Measurements from ENCODE around the gene DSC3. TPM values are rescaled to one million over a fixed set of nuclear protein-coding genes. Genes with fewer than 3 reads are reported as not detected.

The DSC3 gene
- total and polyA plus RNA-seq, 2 experiments from 2014 or later, result 0.52 to 2.1 TPM

DNA sequence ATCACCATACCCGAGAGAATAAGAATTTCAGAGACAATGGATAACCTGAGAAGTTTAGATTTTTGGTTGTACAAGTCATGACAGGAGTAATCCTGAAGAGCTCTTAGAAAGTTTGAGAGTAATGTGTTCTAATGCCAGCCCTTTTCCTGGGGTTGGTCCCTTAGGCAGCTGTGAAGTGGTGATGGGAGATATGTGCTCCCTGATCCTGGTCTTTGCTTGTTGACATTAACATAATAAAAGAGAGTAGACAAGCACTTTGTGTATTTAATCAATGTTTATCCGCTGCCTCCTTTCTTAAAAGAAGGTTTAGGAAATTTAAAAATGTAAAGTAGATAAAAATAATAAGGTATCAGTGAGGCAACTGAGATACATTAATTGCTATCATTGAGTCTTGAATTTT, 13.8 kb upstream of the DSC3 start:
- peak; percentile 37 for DNase-seq (ENCODE audit: low spot score)
- H3K79me2 ChIP-seq (replicated peaks; ENCODE audit: insufficient read depth), result no peaks in the 10 kb centered on the region
- H4K20me1 ChIP-seq (replicated peaks; ENCODE audit: insufficient read depth), result no peaks in the 10 kb centered on the region
- peaks cover 2% of the 10 kb centered on the region for H3K27me3 Mint-ChIP-seq (ENCODE audit: insufficient read depth, low read depth, poor library complexity)
- no peak overlapping the region for H3K4me3 ChIP-seq
- H3K27ac ChIP-seq (ENCODE audit: low read depth), result no peak overlapping the region
- no peak overlapping the region for H3K4me2 ChIP-seq
- H3K9me3 Mint-ChIP-seq, result no peaks in the 10 kb centered on the region; the same call in 2 of the 3 replicates
- no peak overlapping the region for H3K4me3 Mint-ChIP-seq
- peaks cover 19% of the 10 kb centered on the region; the same call in 1 of the 2 replicates for H3K4me1 ChIP-seq (ENCODE audit: insufficient read depth)
- ATAC-seq, result peak; percentile 64
- TF ChIP-seq POLR2AphosphoS5 (IDR thresholded peaks at IDR 0.05; ENCODE audit: low read depth) (no peak), ZNF331 (CRISPR knock-in tag; IDR thresholded peaks at IDR 0.05; ENCODE audit: low read depth) (no peak), CREB1 (CRISPR knock-in tag; IDR thresholded peaks at IDR 0.05; ENCODE audit: low read depth) (no peak), JUNB (IDR thresholded peaks at IDR 0.05; ENCODE audit: unreplicated experiment) (no peak), ZNF114 (CRISPR knock-in tag; IDR thresholded peaks at IDR 0.05) (no peak), EZH2phosphoT487 (IDR thresholded peaks at IDR 0.05; ENCODE audit: unreplicated experiment) (no peak), NANOG (IDR thresholded peaks at IDR 0.05; ENCODE audit: borderline replicate concordance) (no peak), EZH2 (IDR thresholded peaks at IDR 0.05; ENCODE audit: low read depth, unreplicated experiment) (no peak), STAT1 (IDR thresholded peaks at IDR 0.05; ENCODE audit: unreplicated experiment) (no peak)
- TF ChIP-seq, protein P1, sequence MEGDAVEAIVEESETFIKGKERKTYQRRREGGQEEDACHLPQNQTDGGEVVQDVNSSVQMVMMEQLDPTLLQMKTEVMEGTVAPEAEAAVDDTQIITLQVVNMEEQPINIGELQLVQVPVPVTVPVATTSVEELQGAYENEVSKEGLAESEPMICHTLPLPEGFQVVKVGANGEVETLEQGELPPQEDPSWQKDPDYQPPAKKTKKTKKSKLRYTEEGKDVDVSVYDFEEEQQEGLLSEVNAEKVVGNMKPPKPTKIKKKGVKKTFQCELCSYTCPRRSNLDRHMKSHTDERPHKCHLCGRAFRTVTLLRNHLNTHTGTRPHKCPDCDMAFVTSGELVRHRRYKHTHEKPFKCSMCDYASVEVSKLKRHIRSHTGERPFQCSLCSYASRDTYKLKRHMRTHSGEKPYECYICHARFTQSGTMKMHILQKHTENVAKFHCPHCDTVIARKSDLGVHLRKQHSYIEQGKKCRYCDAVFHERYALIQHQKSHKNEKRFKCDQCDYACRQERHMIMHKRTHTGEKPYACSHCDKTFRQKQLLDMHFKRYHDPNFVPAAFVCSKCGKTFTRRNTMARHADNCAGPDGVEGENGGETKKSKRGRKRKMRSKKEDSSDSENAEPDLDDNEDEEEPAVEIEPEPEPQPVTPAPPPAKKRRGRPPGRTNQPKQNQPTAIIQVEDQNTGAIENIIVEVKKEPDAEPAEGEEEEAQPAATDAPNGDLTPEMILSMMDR (conservative IDR thresholded peaks at IDR 0.05; ENCODE audit: low read depth in 2 of 2), result no peak
- TF ChIP-seq, protein P2, sequence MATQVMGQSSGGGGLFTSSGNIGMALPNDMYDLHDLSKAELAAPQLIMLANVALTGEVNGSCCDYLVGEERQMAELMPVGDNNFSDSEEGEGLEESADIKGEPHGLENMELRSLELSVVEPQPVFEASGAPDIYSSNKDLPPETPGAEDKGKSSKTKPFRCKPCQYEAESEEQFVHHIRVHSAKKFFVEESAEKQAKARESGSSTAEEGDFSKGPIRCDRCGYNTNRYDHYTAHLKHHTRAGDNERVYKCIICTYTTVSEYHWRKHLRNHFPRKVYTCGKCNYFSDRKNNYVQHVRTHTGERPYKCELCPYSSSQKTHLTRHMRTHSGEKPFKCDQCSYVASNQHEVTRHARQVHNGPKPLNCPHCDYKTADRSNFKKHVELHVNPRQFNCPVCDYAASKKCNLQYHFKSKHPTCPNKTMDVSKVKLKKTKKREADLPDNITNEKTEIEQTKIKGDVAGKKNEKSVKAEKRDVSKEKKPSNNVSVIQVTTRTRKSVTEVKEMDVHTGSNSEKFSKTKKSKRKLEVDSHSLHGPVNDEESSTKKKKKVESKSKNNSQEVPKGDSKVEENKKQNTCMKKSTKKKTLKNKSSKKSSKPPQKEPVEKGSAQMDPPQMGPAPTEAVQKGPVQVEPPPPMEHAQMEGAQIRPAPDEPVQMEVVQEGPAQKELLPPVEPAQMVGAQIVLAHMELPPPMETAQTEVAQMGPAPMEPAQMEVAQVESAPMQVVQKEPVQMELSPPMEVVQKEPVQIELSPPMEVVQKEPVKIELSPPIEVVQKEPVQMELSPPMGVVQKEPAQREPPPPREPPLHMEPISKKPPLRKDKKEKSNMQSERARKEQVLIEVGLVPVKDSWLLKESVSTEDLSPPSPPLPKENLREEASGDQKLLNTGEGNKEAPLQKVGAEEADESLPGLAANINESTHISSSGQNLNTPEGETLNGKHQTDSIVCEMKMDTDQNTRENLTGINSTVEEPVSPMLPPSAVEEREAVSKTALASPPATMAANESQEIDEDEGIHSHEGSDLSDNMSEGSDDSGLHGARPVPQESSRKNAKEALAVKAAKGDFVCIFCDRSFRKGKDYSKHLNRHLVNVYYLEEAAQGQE (IDR thresholded peaks at IDR 0.05; ENCODE audit: unreplicated experiment), result no peak
- TF ChIP-seq, protein P3, sequence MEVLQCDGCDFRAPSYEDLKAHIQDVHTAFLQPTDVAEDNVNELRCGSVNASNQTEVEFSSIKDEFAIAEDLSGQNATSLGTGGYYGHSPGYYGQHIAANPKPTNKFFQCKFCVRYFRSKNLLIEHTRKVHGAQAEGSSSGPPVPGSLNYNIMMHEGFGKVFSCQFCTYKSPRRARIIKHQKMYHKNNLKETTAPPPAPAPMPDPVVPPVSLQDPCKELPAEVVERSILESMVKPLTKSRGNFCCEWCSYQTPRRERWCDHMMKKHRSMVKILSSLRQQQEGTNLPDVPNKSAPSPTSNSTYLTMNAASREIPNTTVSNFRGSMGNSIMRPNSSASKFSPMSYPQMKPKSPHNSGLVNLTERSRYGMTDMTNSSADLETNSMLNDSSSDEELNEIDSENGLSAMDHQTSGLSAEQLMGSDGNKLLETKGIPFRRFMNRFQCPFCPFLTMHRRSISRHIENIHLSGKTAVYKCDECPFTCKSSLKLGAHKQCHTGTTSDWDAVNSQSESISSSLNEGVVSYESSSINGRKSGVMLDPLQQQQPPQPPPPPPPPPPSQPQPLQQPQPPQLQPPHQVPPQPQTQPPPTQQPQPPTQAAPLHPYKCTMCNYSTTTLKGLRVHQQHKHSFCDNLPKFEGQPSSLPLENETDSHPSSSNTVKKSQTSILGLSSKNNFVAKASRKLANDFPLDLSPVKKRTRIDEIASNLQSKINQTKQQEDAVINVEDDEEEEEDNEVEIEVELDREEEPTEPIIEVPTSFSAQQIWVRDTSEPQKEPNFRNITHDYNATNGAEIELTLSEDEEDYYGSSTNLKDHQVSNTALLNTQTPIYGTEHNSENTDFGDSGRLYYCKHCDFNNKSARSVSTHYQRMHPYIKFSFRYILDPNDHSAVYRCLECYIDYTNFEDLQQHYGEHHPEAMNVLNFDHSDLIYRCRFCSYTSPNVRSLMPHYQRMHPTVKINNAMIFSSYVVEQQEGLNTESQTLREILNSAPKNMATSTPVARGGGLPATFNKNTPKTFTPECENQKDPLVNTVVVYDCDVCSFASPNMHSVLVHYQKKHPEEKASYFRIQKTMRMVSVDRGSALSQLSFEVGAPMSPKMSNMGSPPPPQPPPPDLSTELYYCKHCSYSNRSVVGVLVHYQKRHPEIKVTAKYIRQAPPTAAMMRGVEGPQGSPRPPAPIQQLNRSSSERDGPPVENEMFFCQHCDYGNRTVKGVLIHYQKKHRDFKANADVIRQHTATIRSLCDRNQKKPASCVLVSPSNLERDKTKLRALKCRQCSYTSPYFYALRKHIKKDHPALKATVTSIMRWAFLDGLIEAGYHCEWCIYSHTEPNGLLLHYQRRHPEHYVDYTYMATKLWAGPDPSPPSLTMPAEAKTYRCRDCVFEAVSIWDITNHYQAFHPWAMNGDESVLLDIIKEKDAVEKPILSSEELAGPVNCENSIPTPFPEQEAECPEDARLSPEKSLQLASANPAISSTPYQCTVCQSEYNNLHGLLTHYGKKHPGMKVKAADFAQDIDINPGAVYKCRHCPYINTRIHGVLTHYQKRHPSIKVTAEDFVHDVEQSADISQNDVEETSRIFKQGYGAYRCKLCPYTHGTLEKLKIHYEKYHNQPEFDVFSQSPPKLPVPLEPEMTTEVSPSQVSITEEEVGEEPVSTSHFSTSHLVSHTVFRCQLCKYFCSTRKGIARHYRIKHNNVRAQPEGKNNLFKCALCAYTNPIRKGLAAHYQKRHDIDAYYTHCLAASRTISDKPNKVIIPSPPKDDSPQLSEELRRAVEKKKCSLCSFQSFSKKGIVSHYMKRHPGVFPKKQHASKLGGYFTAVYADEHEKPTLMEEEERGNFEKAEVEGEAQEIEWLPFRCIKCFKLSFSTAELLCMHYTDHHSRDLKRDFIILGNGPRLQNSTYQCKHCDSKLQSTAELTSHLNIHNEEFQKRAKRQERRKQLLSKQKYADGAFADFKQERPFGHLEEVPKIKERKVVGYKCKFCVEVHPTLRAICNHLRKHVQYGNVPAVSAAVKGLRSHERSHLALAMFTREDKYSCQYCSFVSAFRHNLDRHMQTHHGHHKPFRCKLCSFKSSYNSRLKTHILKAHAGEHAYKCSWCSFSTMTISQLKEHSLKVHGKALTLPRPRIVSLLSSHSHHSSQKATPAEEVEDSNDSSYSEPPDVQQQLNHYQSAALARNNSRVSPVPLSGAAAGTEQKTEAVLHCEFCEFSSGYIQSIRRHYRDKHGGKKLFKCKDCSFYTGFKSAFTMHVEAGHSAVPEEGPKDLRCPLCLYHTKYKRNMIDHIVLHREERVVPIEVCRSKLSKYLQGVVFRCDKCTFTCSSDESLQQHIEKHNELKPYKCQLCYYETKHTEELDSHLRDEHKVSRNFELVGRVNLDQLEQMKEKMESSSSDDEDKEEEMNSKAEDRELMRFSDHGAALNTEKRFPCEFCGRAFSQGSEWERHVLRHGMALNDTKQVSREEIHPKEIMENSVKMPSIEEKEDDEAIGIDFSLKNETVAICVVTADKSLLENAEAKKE (CRISPR knock-in tag; IDR thresholded peaks at IDR 0.05), result no peak
- TF ChIP-seq, protein P4, sequence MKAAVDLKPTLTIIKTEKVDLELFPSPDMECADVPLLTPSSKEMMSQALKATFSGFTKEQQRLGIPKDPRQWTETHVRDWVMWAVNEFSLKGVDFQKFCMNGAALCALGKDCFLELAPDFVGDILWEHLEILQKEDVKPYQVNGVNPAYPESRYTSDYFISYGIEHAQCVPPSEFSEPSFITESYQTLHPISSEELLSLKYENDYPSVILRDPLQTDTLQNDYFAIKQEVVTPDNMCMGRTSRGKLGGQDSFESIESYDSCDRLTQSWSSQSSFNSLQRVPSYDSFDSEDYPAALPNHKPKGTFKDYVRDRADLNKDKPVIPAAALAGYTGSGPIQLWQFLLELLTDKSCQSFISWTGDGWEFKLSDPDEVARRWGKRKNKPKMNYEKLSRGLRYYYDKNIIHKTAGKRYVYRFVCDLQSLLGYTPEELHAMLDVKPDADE (IDR thresholded peaks at IDR 0.05), result no peak
- no peaks in the 10 kb centered on the region for H3K27me3 ChIP-seq (ENCODE audit: insufficient read depth)
- no peak overlapping the region for H2AFZ ChIP-seq
- peaks cover 8% of the 10 kb centered on the region; the same call in 1 of the 3 replicates for H3K36me3 Mint-ChIP-seq (ENCODE audit: low read depth)
- peaks cover 30% of the 10 kb centered on the region for H3K4me1 Mint-ChIP-seq
- no peak overlapping the region for H3K27ac Mint-ChIP-seq
- no peaks in the 10 kb centered on the region for H3F3A ChIP-seq (replicated peaks; ENCODE audit: low read depth)
- H3K9me2 ChIP-seq (ENCODE audit: insufficient read depth), result no peaks in the 10 kb centered on the region
- H3K36me3 ChIP-seq (ENCODE audit: insufficient read depth), result no peaks in the 10 kb centered on the region

Data from GM23338 (cell line).